ENCODE results near the gene SOX4.

Gene SOX4

DNA sequence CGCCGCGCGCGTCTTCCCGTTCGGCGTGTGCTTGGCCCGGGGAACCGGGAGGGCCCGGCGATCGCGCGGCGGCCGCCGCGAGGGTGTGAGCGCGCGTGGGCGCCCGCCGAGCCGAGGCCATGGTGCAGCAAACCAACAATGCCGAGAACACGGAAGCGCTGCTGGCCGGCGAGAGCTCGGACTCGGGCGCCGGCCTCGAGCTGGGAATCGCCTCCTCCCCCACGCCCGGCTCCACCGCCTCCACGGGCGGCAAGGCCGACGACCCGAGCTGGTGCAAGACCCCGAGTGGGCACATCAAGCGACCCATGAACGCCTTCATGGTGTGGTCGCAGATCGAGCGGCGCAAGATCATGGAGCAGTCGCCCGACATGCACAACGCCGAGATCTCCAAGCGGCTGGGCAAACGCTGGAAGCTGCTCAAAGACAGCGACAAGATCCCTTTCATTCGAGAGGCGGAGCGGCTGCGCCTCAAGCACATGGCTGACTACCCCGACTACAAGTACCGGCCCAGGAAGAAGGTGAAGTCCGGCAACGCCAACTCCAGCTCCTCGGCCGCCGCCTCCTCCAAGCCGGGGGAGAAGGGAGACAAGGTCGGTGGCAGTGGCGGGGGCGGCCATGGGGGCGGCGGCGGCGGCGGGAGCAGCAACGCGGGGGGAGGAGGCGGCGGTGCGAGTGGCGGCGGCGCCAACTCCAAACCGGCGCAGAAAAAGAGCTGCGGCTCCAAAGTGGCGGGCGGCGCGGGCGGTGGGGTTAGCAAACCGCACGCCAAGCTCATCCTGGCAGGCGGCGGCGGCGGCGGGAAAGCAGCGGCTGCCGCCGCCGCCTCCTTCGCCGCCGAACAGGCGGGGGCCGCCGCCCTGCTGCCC lies 1.1 kb downstream of the SOX4 start:
- peak; percentile 76 for DNase-seq

DNA sequence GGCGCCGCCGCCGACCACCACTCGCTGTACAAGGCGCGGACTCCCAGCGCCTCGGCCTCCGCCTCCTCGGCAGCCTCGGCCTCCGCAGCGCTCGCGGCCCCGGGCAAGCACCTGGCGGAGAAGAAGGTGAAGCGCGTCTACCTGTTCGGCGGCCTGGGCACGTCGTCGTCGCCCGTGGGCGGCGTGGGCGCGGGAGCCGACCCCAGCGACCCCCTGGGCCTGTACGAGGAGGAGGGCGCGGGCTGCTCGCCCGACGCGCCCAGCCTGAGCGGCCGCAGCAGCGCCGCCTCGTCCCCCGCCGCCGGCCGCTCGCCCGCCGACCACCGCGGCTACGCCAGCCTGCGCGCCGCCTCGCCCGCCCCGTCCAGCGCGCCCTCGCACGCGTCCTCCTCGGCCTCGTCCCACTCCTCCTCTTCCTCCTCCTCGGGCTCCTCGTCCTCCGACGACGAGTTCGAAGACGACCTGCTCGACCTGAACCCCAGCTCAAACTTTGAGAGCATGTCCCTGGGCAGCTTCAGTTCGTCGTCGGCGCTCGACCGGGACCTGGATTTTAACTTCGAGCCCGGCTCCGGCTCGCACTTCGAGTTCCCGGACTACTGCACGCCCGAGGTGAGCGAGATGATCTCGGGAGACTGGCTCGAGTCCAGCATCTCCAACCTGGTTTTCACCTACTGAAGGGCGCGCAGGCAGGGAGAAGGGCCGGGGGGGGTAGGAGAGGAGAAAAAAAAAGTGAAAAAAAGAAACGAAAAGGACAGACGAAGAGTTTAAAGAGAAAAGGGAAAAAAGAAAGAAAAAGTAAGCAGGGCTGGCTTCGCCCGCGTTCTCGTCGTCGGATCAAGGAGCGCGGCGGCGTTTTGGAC lies 2.0 kb downstream of the SOX4 start:
- DNase-seq: peak; percentile 49

DNA sequence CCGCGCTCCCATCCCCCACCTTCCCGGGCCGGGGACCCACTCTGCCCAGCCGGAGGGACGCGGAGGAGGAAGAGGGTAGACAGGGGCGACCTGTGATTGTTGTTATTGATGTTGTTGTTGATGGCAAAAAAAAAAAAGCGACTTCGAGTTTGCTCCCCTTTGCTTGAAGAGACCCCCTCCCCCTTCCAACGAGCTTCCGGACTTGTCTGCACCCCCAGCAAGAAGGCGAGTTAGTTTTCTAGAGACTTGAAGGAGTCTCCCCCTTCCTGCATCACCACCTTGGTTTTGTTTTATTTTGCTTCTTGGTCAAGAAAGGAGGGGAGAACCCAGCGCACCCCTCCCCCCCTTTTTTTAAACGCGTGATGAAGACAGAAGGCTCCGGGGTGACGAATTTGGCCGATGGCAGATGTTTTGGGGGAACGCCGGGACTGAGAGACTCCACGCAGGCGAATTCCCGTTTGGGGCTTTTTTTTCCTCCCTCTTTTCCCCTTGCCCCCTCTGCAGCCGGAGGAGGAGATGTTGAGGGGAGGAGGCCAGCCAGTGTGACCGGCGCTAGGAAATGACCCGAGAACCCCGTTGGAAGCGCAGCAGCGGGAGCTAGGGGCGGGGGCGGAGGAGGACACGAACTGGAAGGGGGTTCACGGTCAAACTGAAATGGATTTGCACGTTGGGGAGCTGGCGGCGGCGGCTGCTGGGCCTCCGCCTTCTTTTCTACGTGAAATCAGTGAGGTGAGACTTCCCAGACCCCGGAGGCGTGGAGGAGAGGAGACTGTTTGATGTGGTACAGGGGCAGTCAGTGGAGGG lies 2.8 kb downstream of the SOX4 start:
- DNase-seq: peak; percentile 68

DNA sequence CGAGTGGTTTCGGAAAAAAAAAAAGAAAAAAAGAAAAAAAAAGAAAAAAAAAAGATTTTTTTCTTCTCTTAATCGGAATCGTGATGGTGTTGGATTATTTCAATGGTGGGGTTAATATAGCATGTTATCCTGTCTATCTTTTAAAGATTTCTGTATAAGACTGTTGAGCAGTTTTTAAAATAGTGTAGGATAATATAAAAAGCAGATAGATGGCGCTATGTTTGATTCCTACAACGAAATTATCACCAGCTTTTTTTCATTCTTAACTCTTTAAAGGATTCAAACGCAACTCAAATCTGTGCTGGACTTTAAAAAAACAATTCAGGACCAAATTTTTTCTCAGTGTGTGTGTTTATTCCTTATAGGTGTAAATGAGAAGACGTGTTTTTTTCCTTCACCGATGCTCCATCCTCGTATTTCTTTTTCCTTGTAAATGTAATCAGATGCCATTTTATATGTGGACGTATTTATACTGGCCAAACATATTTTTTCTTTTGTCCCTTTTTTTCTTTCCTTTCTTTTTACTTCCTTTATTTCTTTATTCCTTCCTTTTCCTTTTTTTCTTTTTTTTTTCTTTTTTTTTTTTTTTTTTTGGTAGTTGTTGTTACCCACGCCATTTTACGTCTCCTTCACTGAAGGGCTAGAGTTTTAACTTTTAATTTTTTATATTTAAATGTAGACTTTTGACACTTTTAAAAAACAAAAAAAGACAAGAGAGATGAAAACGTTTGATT lies 3.6 kb downstream of the SOX4 start:
- peak; percentile 21 for DNase-seq

DNA sequence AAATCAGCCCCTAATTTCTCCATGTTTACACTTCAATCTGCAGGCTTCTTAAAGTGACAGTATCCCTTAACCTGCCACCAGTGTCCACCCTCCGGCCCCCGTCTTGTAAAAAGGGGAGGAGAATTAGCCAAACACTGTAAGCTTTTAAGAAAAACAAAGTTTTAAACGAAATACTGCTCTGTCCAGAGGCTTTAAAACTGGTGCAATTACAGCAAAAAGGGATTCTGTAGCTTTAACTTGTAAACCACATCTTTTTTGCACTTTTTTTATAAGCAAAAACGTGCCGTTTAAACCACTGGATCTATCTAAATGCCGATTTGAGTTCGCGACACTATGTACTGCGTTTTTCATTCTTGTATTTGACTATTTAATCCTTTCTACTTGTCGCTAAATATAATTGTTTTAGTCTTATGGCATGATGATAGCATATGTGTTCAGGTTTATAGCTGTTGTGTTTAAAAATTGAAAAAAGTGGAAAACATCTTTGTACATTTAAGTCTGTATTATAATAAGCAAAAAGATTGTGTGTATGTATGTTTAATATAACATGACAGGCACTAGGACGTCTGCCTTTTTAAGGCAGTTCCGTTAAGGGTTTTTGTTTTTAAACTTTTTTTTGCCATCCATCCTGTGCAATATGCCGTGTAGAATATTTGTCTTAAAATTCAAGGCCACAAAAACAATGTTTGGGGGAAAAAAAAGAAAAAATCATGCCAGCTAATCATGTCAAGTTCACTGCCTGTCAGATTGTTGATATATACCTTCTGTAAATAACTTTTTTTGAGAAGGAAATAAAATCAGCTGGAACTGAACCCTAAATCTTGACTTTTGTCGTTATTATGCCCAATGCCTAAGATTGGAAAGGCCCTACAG lies 4.5 kb downstream of the SOX4 start:
- DNase-seq: peak; percentile 51

DNA sequence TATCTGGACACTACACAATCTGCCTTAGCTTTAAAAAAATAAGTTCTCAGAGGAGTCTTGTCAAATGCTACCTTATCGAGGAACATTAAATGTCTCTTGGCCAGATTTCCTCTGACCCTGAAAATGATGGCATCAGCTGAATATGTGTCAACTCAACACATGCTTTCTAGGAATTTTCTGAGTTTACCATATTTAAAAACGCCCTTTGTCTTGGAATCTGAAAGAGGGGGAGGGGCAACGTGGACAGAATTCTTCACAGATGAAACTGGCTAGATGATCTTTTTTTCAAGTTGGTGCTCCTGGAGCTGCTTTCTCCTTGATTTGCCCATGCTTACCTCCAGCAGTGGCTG lies 5.1 kb downstream of the SOX4 start:
- DNase-seq: no peak

DNA sequence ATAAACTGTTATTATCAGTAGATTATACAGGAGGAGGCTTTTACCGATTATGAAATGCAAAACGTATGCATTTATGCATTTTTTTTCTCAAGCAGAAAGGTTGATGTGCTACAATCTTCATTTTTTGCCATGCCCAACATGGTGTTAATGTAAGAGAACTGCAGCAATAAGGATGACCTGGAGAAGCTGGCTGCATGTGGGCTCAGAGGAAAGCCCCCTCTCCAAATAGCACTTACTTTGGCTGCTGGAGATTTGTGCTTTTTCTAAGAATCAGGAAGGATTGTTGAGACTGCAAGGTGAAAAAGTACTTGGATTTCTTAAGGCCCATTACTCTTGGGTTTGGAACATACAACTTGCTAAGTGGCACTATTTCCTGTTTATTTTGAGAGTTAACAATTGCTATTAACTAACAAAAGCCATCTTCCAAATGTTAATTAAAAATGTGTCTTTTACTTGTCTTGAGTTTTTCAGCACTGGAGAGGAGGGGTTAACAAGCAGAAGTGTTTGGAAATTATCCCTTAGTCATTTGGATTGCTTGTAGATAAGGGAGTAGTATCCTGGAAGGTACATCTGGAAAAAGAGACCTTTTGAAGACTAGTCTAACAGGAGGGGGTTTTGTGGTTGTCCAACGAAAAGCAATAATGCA lies 5.6 kb downstream of the SOX4 start:
- no peak for DNase-seq

DNA sequence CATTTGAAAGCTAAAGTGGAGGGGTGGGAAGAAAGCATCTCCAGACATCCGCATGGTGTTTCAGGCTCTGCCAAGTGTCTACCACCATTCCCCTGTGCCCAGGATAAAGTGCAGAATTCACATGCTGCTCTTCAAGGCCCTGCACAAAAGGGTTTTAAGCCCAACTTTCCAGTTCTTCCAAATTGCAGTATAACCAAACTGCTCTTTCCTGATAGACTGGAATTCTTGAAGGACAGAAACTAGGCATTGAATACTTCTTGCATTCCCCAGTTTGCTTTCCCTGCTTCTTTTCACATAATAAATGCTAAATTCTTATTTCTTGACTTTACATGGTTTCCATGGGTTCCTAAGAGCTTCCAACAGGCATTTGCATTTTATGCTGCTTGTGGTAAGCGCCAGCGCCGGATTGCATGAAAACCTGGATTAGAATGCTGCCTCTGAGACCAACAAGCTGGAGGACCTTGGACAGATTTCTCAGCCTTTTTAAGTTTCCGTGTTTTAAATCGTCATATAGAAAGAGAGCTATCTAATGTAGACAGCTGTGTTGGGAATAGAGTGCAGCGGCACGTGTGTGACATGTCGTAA lies 7.9 kb downstream of the SOX4 start:
- DNase-seq: no peak

DNA sequence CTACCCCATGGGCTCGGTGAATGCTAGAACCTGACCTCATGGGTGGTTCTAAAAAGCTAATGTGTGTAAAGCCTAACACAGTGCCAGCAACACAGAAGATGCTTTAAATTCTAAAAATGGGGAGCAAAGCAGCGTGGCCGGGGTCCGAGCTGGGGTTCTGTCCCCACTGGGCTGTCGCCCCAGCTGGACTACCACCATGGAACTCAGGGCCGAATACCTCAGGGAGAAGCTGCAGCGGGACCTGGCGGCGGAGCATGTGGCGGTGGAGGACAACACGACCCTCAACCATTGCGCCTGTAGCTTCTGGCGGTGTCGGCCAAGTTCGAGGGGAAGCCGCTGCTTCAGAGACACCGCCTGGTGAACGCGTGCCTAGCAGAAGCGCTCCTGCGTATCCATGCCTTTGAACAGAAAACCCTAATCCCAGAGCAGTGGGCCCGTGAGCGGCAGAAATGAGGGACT lies 8.4 kb downstream of the SOX4 start:
- DNase-seq: no peak

DNA sequence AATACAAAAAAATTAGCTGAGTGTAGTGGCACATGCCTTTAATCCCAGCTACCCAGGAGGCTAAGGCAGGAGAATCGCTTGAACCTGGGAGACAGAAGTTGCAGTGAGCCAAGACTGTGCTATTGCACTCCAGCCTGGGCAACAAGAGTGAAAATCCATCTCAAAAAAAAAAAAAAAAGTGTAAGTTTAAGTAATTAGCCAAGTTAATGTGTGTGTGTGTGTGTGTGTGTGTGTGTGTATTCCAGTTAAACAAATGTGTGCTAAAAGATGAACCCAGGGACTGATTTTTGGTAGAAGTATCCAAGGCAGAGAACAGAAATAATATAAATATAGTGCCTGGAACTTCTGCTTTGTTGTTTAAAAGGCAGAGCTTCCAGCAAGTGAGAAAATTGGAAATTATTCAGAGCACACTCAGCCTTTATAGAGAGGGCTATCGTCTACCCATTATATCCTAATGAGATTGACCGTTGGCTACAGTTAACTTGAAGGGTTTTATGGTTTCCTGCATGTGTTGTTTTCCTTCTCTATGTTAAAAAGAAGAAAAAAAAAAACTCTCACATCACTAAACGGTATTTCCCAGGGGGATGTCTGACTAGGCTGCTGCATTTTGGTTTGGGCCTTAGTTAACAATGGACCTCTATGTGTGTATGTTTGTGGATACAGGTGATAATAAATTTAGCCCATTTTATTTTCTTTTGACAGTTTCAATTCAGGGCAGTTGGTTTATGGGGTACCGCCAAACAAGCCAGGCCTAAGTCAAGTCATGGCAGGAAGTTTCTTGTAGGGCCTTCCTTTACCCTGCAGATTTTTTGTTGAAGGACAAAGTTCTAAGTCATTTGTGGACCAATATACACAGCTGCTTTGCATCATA lies 9.8 kb downstream of the SOX4 start:
- no peak for DNase-seq

DNA sequence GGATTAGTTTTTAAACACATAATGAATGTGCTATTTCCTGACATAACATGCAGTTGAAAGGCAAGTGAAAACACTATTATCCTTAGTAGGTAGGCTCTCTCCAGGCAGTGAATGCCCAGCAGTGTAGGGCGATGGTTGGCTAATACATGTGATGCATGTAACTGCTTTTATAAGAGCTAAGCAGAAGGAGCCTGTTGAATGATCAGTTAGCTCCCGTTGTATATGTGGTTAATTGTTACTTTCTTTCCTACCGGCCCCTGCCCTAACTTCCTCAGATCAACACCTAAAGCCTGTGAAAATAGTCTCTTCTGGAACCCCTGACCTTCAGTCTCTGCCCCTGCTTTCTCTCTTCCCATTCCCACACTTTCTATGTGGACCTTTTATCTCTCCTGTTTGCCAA lies 10.5 kb downstream of the SOX4 start:
- no peak for DNase-seq

DNA sequence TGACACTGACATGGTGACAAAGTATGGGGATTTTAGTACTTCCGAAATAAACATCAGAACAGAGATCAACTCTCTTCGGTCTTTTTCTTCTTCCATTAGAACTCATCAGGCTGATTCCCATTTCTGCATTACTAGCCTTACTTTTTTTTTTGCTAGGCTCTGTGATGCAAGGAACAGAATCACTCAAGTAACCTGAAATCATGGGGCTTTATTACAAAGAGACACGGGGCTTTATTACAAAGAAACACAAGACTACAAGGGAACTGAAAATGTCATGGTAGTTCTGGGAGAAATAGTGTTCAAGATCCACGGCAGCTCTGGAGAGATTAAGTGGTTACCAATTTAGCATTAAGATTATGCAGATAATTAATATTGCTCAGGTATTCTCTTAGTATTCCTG lies 11.6 kb downstream of the SOX4 start:
- no peak for DNase-seq

DNA sequence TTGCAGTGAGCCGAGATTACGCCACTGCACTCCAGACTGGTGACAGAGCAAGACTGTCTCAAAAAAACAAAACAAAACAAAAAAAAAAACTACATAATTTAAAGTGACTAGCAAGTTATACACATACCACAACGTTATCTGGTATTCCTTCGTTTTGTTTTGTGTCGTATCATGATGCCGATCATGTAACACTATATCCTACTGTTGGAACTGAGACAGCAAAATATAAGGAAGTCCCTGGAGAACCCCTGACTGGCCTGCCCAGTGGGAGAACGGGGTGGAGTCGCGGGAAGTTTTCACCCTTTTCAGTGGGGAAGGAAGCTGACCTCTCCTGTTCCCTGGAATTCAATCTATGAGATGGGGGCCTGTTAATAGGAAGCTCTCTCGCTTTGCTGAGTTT lies 15.1 kb downstream of the SOX4 start:
- no peak for DNase-seq

DNA sequence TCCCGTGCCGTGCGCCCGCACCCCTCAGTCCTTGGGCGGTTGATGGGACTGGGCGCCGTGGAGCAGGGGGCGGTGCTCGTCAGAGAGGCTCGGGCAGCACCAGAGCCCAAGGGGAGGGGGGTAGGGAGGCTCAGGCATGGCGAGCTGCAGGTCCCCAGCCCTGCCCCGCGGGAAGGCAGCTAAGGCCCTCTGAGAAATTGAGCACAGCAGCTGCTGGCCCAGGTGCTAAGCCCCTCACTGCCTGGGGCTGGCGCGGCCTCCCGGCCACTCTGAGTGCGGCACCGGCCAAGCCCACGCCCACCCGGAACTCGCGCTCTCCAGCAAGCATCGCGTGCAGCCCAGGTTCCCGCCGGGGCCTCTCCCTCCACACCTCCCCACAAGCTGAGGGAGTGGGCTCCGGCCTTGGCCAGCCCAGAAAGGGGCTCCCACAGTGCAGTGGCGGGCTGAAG lies 16.4 kb downstream of the SOX4 start:
- DNase-seq: no peak

DNA sequence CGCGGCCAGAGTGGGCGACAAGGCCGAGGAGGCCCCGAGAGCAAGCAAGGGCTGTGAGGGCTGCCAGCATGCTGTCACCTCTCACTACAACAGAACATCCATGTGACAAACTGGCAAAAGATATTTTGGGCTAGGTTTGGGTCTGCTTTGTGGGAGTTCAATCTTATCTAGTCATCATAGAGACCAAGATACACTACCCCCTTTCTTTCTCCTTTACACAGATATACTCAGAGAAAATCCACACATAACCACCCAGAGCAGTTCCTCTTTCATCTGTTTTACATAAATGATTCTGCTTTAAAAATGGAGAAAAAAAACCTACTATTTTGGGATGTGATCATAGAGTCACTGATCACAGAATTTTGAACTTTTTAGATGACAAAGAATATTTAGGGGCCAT lies 16.8 kb downstream of the SOX4 start:
- no peak for DNase-seq

DNA sequence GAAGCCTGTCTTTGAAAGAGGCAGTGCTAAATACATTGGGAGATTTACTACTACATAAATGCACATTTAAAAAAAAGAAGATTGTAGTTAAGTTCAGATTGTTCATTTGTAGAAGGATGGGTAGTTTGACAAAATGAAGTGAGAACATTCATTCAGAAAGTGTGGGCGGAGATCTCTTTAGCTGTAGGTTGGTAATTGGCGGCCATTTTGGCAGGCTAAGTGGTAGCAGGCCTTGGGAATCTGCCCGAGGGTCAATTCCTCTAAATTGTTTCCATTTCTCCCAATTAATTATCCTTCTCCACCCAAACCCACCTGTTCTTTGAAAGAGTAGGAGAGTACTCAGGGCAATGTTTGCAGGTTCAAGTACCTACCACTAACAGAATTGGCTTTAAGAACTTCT lies 17.9 kb downstream of the SOX4 start:
- no peak for DNase-seq

DNA sequence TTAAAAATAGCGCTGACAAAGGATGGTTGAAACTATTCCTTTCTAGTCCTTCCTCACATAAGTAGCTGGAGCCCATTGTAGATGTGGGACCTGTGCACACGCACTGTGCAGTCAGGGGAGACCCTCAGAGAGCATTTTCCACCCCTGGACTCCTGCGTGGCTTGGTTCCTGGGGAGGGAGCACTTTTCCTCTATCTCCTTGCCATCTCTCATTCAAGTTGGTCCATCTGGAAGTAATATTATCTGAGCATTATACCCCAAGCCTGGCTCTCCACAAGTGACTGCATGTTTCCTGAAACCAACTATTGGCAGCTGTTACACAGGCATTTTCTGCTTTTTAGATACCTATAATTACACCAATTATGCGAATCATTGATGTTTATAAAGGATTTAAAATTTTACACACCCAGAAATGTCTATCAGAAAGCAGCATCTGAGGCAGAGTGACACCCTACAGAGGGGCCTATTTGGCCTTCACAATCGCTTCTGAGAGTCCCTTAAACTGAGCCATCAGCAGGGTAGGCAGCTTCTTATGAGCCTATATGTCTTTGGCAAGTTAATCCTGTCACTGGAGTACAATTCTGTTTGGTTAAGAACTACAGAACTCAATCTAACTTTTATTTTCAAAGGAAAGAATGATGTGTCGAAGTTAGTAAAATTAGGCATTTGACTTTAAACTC lies 18.7 kb downstream of the SOX4 start:
- DNase-seq: no peak

DNA sequence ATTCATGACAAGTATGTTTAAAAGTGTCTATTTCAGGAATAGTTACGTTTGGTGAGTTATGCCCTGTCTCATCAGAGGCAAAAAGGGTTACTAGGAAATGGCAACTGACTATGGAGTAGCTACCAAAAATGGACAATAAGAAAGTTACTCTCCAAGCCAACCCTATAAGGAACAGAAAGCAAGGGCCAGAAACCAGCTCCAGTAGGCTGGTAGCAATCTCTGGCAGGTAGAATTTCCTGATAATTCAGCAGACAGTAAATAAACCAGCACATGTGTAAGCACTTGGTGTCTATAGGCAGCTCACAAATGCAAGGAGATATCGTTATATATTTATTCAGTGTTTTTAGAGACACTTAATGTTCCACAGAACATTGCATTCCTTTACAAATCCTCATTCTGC lies 20.3 kb downstream of the SOX4 start:
- no peak for DNase-seq

DNA sequence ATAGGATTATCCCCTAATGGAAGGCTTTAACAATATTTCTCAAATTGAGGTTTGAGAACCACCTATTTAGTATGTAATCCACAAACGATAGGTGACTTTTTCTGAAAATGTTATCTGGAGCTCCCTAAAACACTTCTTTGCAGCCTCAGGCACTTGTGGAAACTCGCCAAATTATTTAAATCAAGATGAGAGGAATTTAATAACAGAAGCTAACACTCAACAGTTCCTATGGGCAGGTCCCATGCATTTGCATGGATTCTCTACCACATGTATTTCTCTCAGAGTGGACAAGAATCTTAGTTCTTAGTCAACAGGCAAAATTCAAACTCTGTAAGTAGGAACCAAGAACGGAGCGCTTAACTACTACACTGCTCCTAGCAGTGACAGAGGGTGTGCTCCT lies 20.7 kb downstream of the SOX4 start:
- DNase-seq: no peak
